ENCODE measurements around the gene ARHGAP22. TPM values are rescaled to one million over a fixed set of nuclear protein-coding genes. Genes with fewer than 3 reads are reported as not detected.

Gene ARHGAP22
- total RNA-seq, 1 donor from 2014 or later, result 1.2 TPM

DNA sequence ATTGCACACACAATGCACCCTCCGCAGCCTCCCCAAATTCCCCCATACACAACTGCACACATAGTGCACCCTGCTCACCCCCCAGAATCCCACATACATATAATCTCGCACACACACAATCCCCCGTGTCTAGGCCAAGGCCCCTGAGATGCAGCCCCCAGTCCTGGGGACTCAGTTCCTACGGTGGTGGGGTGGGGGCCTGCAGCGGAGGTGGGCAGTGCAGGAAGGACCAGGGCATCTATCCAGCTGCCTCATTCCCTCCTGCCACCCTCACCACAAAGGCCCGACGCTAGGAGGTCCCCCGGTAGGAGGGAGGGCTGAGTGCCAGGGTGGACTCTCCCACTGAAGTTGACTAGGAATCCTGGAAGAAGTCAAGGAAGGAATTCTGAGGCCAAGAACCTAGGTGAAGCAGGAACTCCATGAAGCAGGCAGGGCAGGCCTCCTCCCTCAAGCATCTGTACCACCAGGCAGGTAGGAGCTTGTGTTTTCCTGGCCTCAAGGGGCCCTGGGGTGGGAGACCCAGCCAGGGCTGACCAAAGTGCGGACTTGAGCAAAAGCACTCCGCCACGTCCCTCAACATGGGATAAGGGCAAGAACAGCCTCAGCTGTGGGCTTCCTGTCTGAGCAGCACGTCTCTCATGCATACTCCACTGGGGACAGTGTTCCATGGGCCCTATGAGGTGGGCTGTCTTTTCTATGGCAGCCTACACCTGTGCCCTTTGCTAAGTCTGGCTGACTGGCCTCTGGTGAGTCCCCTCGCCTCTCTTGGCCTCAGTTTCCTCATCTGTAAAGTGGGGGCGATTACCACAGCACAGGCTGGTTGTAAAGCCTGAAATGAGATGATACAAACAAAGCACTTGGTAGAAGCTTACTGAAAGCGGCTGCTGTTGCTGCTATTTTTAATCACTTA is 152.6 kb downstream of the ARHGAP22 start:
- Mint-ChIP-seq H3K9me3 (no peaks in the 10 kb centered on the region), H3K27ac (no peak overlapping the region), H3K4me3 (no peak overlapping the region), H3K4me1 (ENCODE audit: low read depth) (no peaks in the 10 kb centered on the region), H3K27me3 (ENCODE audit: insufficient read depth) (no peaks in the 10 kb centered on the region), H3K36me3 (ENCODE audit: low read depth) (no peaks in the 10 kb centered on the region)
- DNase-seq (ENCODE audit: low spot score), result no peak
- intact Hi-C loops (cut with micrococcal nuclease), result no loop called here

DNA sequence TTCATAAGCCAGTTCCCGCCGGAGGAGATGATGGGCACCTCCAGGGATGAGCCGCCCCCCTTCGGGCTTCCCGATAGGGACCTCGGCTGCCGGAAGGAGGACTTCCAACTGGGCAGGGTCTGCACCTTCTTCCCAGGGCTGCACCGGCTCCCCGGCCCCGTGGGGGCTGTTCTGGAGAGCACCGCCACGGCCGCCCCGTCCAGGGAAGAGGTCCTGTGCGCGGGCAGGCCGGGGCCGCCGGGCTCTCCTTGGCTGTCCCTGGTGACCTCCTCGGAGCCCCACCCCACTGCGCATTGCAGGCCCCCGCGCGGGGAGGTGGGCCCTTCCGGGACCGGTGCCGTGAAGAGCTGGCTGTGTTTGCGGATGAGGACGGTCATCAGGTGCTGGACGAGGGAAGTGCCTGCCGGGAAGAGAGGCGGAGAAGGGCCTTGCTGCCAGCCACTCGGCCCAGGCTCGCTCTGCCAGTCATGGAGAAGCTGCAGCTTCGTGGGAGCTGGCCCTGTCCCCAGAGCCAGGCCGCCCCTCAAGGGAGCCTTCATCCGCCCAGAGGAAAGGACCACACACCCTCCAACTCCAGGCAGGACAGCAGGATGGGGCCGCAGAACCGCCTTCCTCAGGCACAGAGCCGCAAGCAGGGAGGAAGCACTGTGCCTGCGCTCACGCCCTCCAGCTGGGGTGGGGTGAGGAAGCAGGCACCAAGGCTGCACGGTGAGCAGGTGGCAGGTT is 154.0 kb downstream of the ARHGAP22 start:
- Mint-ChIP-seq H3K4me1 (ENCODE audit: low read depth) (no peaks in the 10 kb centered on the region), H3K9me3 (no peaks in the 10 kb centered on the region), H3K36me3 (ENCODE audit: low read depth) (no peaks in the 10 kb centered on the region), H3K4me3 (no peak overlapping the region), H3K27me3 (ENCODE audit: insufficient read depth) (no peaks in the 10 kb centered on the region), H3K27ac (no peak overlapping the region)
- intact Hi-C loops (cut with micrococcal nuclease), result no loop called here
- DNase-seq (ENCODE audit: low spot score), result no peak

DNA sequence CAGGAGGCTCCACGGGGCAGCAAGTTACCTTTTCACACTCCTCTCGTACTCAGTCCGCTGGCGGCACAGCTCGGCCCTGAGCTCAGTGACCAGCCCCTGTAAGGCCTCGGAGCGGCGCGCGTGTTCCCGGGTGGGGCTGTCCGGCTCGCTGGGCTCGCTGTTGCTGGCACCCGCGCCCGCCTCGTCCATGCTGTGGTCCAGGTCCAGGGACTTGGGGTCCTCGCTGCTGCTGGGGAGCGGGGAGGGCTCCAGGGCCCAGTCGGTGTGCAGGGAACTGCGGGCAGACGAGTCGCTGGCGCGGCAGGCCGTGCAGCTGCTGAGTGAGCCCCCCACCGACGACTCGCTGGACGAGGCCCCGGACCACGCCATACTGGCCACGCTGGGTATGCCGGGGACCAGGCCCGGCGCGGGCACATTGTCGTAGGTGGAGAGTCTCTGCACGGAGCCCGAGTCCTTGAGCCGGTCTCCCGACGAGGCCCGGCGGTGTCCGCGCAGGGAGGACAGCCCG is 154.6 kb downstream of the ARHGAP22 start:
- Mint-ChIP-seq H3K4me3 (no peak overlapping the region), H3K27ac (no peak overlapping the region), H3K9me3 (no peaks in the 10 kb centered on the region), H3K27me3 (ENCODE audit: insufficient read depth) (no peaks in the 10 kb centered on the region), H3K4me1 (ENCODE audit: low read depth) (no peaks in the 10 kb centered on the region), H3K36me3 (ENCODE audit: low read depth) (no peaks in the 10 kb centered on the region)
- DNase-seq (ENCODE audit: low spot score), result no peak
- intact Hi-C loops (cut with micrococcal nuclease), result no loop called here

DNA sequence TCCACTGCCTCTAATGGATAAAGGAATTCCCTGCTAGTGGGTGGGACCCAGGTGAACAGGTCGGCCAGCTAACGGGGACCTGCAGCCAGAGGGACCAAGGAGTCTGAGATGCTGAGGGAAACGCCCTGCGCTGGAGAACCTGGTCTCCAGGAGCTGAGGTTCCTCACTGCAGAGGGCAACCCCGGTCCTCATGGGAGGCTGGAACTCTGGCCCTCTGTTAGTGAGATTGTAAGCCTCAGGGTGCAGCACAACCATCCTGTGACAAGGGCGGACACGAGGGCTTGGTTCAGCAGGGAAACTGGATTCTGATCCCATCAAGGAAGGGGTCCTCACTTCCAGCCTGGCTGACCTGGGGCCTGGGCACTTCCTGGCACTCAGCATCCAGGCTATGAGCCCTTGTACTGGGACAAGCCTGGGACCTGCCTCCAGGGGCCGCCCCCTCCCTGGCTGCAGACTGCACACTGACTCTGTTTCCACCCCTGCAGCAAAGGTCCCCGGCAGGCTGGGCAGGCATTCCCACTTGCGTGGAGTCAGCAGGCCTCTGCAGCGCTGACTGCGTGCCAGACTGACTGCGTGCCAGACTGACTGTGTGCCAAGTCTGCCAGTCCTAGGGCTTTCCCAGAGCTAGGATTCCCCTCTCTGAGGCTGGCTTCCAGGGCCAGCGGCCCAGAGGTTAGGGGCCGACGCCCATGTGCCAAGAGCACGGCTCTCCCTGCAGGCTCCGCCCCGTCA is 155.2 kb downstream of the ARHGAP22 start:
- no peaks in the 10 kb centered on the region for H3K4me1 Mint-ChIP-seq (ENCODE audit: low read depth)
- no peak overlapping the region for H3K4me3 Mint-ChIP-seq
- H3K27ac Mint-ChIP-seq, result no peak overlapping the region
- no peaks in the 10 kb centered on the region for H3K36me3 Mint-ChIP-seq (ENCODE audit: low read depth)
- no peak for DNase-seq (ENCODE audit: low spot score)
- H3K27me3 Mint-ChIP-seq (ENCODE audit: insufficient read depth), result no peaks in the 10 kb centered on the region
- H3K9me3 Mint-ChIP-seq, result no peaks in the 10 kb centered on the region
- intact Hi-C loops (cut with micrococcal nuclease), result no loop called here

DNA sequence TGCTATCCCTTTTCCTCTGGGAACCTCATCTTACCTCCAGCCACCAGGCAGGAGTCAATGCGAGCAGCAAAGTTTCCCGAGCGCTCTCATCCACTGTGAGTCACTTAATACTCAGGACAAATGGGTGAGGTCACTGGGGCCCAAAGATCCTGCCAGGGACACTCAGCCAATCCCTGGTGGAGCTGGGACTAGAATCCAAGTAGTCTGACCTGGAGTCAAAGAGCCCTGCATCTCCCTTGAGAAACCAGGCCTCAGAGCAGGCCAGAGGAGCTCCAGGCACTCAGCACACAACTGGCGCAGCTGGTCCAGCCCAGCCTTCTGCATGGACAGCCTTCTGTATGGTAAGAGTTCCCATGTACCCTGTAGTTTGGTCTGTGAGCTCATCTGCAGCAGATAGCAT is 156.1 kb downstream of the ARHGAP22 start:
- no peaks in the 10 kb centered on the region for H3K4me1 Mint-ChIP-seq (ENCODE audit: low read depth)

DNA sequence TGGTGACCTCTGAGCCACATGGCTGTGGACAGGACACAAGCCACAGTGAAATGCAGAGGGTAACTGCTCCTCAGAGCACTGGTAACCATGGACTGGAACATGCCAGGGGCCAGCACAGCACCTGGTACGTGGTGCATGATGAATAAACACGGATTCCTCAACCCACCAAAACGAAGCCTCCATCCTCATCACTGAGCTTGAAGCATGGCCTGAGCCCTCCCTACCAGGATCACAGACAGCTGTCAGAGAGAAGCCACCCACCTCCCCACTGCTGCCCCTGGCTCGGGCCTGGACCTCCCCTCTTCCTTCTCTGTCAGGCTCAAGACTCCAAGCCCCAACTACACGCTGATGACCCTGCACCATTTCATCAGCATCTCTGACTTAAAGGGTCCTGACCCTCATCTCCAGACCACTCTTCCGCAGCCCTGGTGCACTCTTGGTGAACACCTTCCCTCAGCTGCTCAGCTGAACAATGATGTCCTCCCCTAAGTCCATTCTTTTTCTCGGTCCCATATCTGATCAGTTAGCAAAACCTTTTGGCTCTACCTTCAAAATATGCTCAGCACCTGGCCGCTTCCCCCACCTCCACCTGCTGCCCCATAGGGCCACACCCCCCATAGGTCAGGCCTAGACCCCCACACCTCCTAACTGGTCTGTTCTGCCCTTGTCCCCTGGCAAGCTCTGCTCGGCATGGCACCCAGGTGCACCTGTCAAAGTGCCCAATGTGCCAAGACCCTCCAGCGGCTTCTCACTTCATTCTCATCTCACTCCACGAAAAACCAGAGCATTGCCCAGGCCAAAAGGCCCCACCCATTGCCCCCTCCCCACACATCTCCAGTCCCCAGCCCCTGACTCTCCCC is 157.3 kb downstream of the ARHGAP22 start:
- no peak overlapping the region for H3K4me3 Mint-ChIP-seq
- no peaks in the 10 kb centered on the region for H3K4me1 Mint-ChIP-seq (ENCODE audit: low read depth)
- H3K27me3 Mint-ChIP-seq (ENCODE audit: insufficient read depth), result peaks cover 2% of the 10 kb centered on the region
- intact Hi-C loops (cut with micrococcal nuclease), result no loop called here
- no peak overlapping the region for H3K27ac Mint-ChIP-seq
- DNase-seq (ENCODE audit: low spot score), result no peak
- H3K9me3 Mint-ChIP-seq, result no peaks in the 10 kb centered on the region
- no peaks in the 10 kb centered on the region for H3K36me3 Mint-ChIP-seq (ENCODE audit: low read depth)

More for the DNA sequence above, 156.1 kb downstream of the ARHGAP22 start:
- intact Hi-C loops (cut with micrococcal nuclease), result no loop called here
- no peak overlapping the region for H3K4me3 Mint-ChIP-seq
- no peaks in the 10 kb centered on the region for H3K9me3 Mint-ChIP-seq
- no peak overlapping the region for H3K27ac Mint-ChIP-seq
- no peaks in the 10 kb centered on the region for H3K36me3 Mint-ChIP-seq (ENCODE audit: low read depth)
- no peak for DNase-seq (ENCODE audit: low spot score)
- no peaks in the 10 kb centered on the region for H3K27me3 Mint-ChIP-seq (ENCODE audit: insufficient read depth)

DNA sequence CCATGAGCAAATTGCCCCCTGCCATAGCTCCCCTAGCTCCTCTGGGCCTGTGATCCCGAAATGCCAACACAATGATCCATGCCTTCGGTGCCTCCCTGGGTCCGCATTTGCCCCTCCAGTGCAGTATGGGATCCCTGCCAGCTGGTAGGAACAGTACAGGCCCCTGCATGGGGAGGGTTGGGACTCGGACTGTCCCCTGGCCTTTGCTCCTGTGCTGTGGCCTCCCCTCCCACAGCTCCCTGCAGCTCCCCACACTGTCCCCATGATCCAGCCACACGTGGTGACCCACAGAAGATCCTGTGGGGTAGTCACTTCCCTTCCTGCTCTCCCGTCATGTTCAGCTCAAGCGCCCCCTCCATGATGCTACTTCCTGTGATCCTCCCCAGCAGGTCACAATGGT is 158.1 kb downstream of the ARHGAP22 start:
- no peak for DNase-seq (ENCODE audit: low spot score)
- no peaks in the 10 kb centered on the region for H3K9me3 Mint-ChIP-seq

DNA sequence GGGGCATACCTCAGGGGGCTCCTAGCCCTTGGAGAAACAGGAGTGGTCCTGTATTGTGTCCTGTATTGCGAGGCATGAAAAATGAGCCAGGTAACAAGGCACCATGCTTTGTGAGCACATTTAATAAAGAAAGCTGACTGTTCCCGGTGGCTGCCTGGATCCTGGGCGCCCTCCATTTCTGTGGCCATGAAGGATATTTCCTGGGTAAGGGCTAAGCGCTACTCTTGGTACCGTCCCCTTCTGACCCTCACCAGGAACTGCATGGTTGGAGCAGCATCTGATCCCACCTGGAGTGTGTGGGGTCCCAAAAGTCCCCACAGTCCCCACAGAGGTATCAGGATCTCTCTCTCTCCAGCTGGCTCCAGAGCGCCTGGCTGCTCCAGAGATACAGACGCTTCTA is 158.9 kb downstream of the ARHGAP22 start:
- H3K36me3 Mint-ChIP-seq (ENCODE audit: low read depth), result no peaks in the 10 kb centered on the region

More for the DNA sequence above, 158.1 kb downstream of the ARHGAP22 start:
- Mint-ChIP-seq H3K36me3 (ENCODE audit: low read depth) (no peaks in the 10 kb centered on the region), H3K4me1 (ENCODE audit: low read depth) (no peaks in the 10 kb centered on the region), H3K4me3 (no peak overlapping the region), H3K27me3 (ENCODE audit: insufficient read depth) (peaks cover 2% of the 10 kb centered on the region), H3K27ac (no peak overlapping the region)
- intact Hi-C loops (cut with micrococcal nuclease), result no loop called here

DNA sequence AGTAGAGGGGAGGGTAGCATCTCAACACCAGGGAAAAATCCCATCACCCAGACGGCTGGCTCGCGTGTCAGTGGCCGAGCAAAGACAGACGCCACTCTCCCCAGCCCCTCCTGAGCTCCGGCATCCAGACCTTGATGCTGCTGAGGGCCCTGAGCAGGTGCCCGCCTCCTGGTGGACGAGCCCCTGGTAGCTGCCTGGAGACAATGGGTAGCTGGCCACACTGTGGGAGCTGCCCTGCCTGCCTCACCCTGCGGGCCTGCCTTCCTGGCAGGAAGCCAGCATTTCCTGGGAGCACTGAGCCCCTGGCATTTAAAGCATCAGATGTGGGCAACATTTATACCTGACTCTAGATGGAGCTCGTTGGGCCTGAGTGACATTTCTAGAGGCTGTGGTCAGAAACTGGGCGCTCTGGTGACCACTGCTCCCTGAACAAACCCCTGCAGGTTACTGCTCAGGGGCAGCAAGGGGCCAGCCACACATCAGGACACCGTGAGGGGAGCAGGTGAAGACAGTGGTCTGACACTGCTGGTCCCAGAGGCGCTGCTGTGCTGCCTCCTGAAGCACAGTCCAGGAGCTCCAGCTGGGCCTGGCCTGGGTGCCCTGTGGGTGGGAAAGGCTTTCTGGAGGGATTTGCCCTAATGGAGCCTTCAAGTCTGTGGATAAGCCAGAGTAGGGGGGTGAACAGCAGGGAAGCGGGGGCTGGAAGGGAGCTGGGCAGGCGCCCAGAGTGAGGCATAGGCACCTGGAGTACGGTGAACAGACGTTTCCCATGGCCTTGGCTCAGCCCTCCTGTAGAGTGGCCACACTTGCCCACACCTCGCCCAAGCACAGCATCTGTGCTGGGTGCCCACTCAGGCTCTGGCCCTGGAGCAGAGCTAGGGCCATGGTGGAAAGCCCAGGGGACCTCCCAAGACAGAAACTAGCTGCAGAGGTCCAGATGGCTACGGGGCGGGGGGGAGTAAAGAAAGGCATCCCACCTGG is 159.7 kb downstream of the ARHGAP22 start:
- H3K27ac Mint-ChIP-seq, result no peak overlapping the region
- no peaks in the 10 kb centered on the region for H3K36me3 Mint-ChIP-seq (ENCODE audit: low read depth)
- intact Hi-C loops (cut with micrococcal nuclease), result no loop called here
- no peak for DNase-seq (ENCODE audit: low spot score)
- H3K27me3 Mint-ChIP-seq (ENCODE audit: insufficient read depth), result peaks cover 2% of the 10 kb centered on the region
- H3K4me3 Mint-ChIP-seq, result no peak overlapping the region
- no peaks in the 10 kb centered on the region for H3K4me1 Mint-ChIP-seq (ENCODE audit: low read depth)
- no peaks in the 10 kb centered on the region for H3K9me3 Mint-ChIP-seq

More for the DNA sequence above, 158.9 kb downstream of the ARHGAP22 start:
- intact Hi-C loops (cut with micrococcal nuclease), result no loop called here
- Mint-ChIP-seq H3K27ac (no peak overlapping the region), H3K4me1 (ENCODE audit: low read depth) (no peaks in the 10 kb centered on the region), H3K9me3 (no peaks in the 10 kb centered on the region), H3K4me3 (no peak overlapping the region), H3K27me3 (ENCODE audit: insufficient read depth) (peaks cover 2% of the 10 kb centered on the region)
- DNase-seq (ENCODE audit: low spot score), result no peak

DNA sequence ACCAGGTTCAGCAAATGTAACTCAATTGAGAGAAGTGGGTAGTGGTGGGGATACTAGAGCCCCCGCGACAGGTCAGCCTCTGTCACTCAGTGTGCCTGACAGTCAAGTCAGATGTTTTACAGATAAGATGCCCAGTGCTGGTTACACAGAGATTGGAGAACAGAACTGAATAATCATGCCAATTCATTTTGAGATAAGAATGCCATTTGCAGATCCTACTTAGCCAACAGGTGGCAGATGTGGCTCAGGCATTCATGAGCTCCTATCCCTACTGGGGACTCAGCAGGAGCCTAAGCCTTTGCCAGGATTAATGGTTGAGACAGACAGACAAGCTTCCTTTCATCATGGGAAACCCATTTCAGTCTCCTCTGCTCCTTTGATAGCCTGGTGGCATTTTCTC is 160.6 kb downstream of the ARHGAP22 start:
- intact Hi-C loops (cut with micrococcal nuclease), result no loop called here
- Mint-ChIP-seq H3K27ac (no peak overlapping the region), H3K36me3 (ENCODE audit: low read depth) (no peaks in the 10 kb centered on the region), H3K4me1 (ENCODE audit: low read depth) (no peaks in the 10 kb centered on the region), H3K9me3 (no peaks in the 10 kb centered on the region), H3K4me3 (no peak overlapping the region), H3K27me3 (ENCODE audit: insufficient read depth) (peaks cover 2% of the 10 kb centered on the region)
- no peak for DNase-seq (ENCODE audit: low spot score)

DNA sequence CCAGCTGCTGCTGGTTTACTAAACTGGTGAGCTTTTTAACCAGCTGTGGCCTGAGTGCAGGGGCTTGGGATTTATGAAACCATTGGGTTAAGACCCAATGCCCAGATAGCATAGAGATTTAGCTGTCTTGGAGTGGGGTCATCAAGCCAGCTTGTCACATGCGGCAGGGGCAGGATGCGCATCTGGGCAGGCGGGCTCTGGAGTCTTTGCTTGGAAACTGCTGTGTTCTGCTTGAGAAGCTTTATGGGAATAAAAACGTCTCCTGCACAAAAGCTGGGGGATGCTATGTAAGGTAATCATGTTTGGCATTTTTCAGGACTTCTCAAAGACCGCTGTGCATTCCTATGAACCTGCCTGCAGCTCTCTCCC is 162.1 kb downstream of the ARHGAP22 start:
- intact Hi-C loops (cut with micrococcal nuclease), result no loop called here
- DNase-seq (ENCODE audit: low spot score), result no peak
- Mint-ChIP-seq H3K27ac (no peak overlapping the region), H3K4me3 (no peak overlapping the region), H3K36me3 (ENCODE audit: low read depth) (no peaks in the 10 kb centered on the region), H3K27me3 (ENCODE audit: insufficient read depth) (peaks cover 2% of the 10 kb centered on the region), H3K4me1 (ENCODE audit: low read depth) (no peaks in the 10 kb centered on the region), H3K9me3 (no peaks in the 10 kb centered on the region)
